NK-92 (cell line): ENCODE results near the gene APOB.

Experiments used
- DNase-seq: peaks from one replicate; lab custom pipeline; 2025; ENCODE audit not compliant: unreplicated experiment; lab: John Stamatoyannopoulos, UW

Gene APOB

GRCh38 chr2:21020031-21020667 is 23.7 kb downstream of the APOB start:
- DNase-seq = no peak

GRCh38 chr2:21019678-21020021 is 24.2 kb downstream of the APOB start:
- no peak for DNase-seq

GRCh38 chr2:21019000-21019677 is 24.7 kb downstream of the APOB start:
- DNase-seq = no peak

- no peak for DNase-seq
These were observed 25.6 kb downstream of the APOB start for GRCh38 chr2:21018290-21018689.

- DNase-seq = no peak
These were observed 26.1 kb downstream of the APOB start for GRCh38 chr2:21017748-21018276.

GRCh38 chr2:21015281-21015645 is 28.6 kb downstream of the APOB start:
- no peak for DNase-seq

GRCh38 chr2:21014364-21015280 is 29.3 kb downstream of the APOB start:
- no peak for DNase-seq

GRCh38 chr2:21013043-21013816 is 30.6 kb downstream of the APOB start:
- DNase-seq = no peak

- no peak for DNase-seq
These were observed 31.3 kb downstream of the APOB start for GRCh38 chr2:21012557-21012937.

- DNase-seq = no peak
These were observed 31.9 kb downstream of the APOB start for GRCh38 chr2:21011876-21012556.

GRCh38 chr2:21011453-21011852 is 32.4 kb downstream of the APOB start:
- no peak for DNase-seq

GRCh38 chr2:21010813-21011439 is 32.9 kb downstream of the APOB start:
- no peak for DNase-seq

GRCh38 chr2:21009662-21010225 is 34.1 kb downstream of the APOB start:
- no peak for DNase-seq

GRCh38 chr2:21008790-21009661 is 34.8 kb downstream of the APOB start:
- no peak for DNase-seq

GRCh38 chr2:21008014-21008789 is 35.7 kb downstream of the APOB start:
- DNase-seq = no peak

GRCh38 chr2:21007129-21008013 is 36.5 kb downstream of the APOB start:
- DNase-seq = no peak
